ENCODE data around the gene TLCD4.
A peak's percentile ranks its signal among the peaks of the same experiment; 100 is the strongest.

Gene TLCD4

GRCh38 chr1:95095833-95096217 is 21.3 kb upstream of the TLCD4 start:
- no peak for DNase-seq (ENCODE audit: low spot score)

- no peak for DNase-seq (ENCODE audit: low spot score)
Measured at GRCh38 chr1:95096218-95096841, 20.8 kb upstream of the TLCD4 start.

DNA sequence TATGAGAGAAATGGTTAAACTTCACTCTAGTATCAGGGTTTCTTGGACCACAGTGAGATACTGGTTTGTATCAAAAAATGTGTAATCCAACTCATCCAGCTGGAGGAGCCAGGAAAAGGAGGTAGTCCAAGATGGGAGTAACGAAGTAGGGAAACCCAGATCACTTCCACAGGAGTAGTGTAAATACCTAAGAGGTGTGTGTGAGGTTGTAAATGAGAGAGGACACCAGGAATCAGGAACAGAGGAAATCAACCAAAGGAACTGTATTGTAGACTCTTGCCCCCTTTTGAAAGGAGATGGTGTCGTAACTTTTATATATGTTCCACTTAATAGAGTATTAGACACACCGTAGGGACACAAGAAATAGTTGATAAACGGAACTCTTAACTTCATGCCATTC is 19.7 kb upstream of the TLCD4 start:
- DNase-seq (ENCODE audit: low spot score) = no peak

GRCh38 chr1:95098196-95098595 is 19.0 kb upstream of the TLCD4 start:
- no peak for DNase-seq (ENCODE audit: low spot score)

- DNase-seq (ENCODE audit: low spot score) = no peak
Measured at GRCh38 chr1:95108792-95109191, 8.4 kb upstream of the TLCD4 start.

- no peak for DNase-seq (ENCODE audit: low spot score)
Measured at GRCh38 chr1:95111014-95111413, 6.1 kb upstream of the TLCD4 start.

DNA sequence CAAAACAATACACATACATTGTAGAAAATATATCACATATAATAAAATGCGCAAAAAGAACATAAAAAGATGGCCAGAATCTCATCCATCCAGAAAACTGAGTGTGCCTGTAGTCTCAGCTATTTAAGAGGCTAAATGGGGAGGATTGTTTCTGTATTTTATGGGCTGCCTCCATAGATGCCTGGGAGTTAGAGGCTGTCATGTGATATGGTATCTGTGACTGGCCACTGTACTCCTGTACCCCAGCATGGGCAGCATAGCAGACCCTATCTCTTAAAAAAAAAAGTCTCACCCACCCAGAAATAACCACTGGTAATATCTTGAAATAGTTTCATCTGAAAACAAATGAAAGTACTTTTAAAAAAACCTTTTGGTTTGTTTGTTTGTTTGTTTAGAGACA is 3.5 kb upstream of the TLCD4 start:
- no peak for DNase-seq (ENCODE audit: low spot score)

DNA sequence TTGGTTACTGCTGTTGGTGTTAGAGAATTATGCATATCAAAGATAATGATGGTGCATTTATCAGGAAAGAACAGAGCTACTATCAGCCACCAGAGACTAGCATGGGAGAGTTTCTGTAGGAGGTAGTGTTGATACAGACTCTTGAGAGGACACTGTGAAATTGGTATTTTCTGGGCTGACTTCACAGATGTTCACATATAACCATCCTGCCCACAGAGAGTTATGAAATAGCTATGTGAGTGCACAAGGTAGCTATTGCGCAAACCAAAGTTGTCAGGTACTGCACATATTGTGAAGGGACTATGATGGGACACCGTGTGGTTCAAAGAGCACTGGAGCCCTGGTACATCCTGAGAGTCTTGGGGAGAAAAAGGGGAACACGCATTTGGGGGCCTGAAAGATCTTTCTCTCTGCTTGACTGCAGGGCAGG is 1.4 kb upstream of the TLCD4 start:
- DNase-seq (ENCODE audit: low spot score) = no peak

DNA sequence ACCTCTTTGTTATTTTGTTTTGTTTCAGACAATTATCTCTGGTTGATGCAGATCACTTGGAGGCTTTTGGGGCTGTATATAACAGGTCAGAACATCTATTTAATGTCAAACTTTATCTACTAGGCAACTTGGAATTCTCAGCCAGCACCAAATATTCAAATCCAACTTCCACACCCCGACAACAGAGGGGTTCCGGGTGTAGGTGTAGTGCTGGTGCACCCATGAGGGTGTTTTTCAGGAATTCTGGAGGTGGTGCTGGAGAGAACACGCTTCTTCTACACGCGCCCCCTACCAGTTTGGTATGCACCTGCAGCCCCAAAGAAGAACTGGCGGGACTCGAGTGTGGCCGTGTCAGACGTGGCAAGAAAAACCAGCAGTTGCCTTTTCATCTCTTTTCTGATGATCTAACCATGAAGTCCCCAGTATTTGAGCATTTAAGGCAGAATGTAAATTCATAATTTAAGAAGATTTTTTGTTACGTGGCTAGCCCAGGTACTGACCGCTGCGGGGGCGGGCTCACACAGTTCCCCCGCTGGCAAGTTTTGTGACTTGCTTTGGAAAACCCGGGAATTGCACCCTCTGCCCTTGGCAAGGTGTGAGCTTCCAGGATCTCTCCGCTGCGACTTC is 462 bp upstream of the TLCD4 start:
- peak; percentile 62 for DNase-seq (ENCODE audit: low spot score)

GRCh38 chr1:95118067-95118499 is 928 bp downstream of the TLCD4 start:
- DNase-seq (ENCODE audit: low spot score) = no peak

DNA sequence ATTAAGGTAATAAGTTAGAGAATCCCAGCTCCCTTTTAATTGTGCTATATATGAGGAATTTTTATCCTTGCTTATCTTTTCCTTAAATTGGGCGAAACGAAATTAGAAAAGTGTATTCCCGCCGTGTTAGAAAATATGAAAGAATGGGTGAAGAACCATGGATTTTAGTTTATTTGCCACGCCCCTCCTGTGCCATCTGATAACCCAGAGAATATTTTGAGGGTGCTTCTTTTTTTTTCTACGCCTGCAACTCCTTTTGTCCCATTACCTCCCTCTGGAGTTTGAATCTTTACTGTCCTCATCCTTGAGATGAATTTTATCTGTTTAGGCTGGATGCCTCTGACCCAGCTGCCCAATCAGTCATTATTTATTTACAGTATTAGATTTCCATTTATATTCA is 1.6 kb downstream of the TLCD4 start:
- no peak for DNase-seq (ENCODE audit: low spot score)

DNA sequence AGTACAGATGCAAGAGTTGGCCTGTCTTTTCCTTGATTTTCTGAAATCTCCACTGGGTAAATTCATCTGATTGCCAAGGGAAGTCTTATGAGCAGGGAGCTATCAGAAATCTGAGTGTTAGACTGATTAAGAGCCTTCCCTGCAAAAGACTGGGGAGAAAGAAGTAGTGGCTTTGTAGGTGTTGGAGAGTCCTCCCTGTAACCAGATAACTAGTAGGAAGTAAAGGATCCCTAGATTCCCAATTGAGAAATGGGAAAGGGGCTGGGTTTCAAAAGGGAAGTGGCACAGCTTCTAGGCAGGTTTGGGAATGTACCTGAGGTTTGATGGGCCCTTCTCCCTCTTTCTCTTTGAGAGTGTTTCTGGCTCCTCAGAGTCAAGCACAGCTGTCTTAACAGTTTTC is 2.1 kb downstream of the TLCD4 start:
- no peak for DNase-seq (ENCODE audit: low spot score)

- DNase-seq (ENCODE audit: low spot score) = no peak
Measured at GRCh38 chr1:95122151-95122697, 5.1 kb downstream of the TLCD4 start.

GRCh38 chr1:95124342-95124741 is 7.2 kb downstream of the TLCD4 start:
- DNase-seq (ENCODE audit: low spot score) = no peak

- DNase-seq (ENCODE audit: low spot score) = no peak
Measured at GRCh38 chr1:95126366-95126765, 9.2 kb downstream of the TLCD4 start.

DNA sequence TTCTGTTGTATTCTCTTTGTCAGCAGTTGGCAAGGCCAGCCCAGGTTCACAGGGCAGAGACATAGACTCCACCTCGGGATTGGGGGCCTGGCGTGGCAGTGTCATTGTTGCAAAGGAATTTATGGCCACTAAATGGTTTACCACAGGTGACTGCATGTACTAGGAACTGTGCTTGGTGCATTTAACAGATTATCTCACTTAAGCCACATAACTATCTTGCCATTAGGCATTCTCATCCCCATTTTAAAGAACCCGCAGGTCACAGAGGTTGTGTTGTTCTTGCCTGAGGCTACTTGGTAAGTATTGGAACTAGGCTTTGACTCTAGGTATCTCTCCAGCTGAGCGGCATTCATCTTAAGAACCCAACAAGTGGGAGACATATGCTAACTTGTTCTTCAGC is 9.7 kb downstream of the TLCD4 start:
- DNase-seq (ENCODE audit: low spot score) = no peak

GRCh38 chr1:95127380-95127779 is 10.2 kb downstream of the TLCD4 start:
- DNase-seq (ENCODE audit: low spot score) = no peak

DNA sequence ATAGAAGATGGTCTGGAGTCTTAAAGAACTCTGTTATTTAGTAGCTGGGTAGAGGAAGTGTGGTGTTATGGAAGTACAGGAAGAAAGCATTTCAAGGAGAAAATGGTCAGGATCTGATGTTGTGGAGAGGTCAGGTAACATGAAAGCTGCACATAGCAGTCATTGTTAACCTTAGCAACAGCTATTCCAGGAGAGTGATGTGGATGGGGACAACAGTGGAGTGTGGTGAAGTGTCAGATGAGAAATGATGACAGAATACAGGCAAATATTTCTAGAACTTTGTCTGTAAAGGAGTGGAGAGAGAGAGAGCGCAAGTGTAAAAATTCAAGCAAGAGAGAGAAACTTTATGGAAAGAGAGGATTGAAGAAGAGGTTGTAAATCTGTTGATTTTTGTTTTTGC is 15.6 kb downstream of the TLCD4 start:
- DNase-seq (ENCODE audit: low spot score) = no peak

GRCh38 chr1:95133687-95134086 is 16.5 kb downstream of the TLCD4 start:
- no peak for DNase-seq (ENCODE audit: low spot score)

DNA sequence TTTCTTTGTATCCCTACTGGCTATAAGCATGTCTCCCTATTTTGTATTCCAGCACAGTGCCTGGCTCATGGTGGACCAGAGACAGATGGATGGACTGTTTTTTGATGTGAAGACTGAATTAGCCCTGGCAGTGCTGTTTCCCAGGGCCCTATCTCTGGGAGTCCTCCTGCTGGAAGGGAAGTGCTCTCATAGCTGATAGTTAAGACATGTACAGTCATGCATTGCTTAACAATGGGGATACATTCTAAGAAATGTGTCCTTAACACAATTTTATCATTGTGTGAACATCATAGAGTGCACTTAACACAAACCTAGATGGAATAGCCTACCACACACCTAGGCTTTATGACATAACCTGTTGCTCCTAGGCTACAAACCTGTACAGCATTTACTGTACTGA is 21.1 kb downstream of the TLCD4 start:
- no peak for DNase-seq (ENCODE audit: low spot score)

DNA sequence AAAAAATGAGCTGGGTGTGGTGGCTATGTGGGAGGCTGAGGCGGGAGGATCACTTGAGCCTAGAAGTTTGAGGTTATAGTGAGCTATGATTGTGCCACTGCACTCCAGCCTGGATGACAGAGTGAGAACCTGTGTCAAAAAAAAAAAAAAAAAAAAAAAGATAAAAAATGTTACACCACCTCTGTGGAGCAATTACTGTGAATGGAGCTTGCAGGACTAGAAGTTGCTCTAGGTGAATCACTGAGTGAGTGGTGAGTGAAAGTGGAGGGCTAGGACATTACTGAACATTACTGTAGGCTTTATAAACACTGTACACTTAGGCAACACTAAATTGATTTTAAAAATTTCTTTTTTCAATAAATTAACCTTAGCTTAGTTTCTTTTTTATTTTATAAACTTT is 21.9 kb downstream of the TLCD4 start:
- no peak for DNase-seq (ENCODE audit: low spot score)

- DNase-seq (ENCODE audit: low spot score) = no peak
Measured at GRCh38 chr1:95140791-95141190, 23.6 kb downstream of the TLCD4 start.

DNA sequence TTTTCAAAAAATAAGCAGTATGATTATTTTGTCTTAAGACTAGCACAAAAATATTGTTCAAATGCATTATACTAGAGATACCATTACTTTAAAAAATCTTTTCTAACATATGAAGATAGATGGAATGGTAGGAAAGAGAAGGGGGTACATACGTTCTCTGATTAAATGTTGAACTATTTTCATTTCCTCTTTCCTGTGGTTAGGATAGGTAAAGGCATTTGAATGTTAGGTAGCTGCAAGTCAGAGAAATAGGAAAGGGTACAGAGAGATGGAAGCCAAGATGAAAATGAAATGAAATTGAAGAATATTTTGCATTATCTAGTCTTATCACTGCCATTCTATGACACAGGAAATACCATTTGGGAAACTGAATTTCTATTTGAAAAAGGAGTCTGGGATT is 28.3 kb downstream of the TLCD4 start:
- no peak for DNase-seq (ENCODE audit: low spot score)

DNA sequence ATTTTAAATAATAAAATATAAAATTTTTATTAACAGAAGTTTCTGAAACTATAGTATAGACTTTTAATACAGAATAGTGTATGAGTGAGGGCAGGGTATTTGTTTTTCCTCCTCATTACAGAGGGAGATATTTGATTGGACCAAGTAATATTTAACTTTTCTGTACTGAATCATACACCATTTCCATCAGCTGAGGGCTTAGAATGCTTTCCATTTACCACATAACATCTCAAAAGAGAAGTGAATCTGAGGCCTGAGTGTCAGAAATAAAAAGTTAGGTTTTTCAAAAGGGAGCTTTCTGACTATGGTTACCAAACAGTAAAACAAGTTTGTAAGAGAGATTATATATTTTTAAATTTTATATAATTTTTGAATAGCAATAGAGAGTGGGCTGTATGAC is 29.5 kb downstream of the TLCD4 start:
- DNase-seq (ENCODE audit: low spot score) = no peak
